Liver (tissue), 9 donors: ENCODE measurements around the gene BST1. TPM values are rescaled to one million over a fixed set of nuclear protein-coding genes. Genes with fewer than 3 reads are reported as not detected.

ENCODE experiments used
- DNase-seq: peaks from one replicate; pipeline ENCODE4 v3.0.0-alpha.2; 2017; ENCODE audit warnings: low spot score
- H3K27ac ChIP-seq, 2 donors: one replicate each; pipeline ENCODE4 v1.7.0; 2013; ENCODE audit warnings: inconsistent platforms in 2 of 2, low read length in 2 of 2, control low read depth in 1 of 2, low read depth in 1 of 2, mild to moderate bottlenecking in 1 of 2
- H3K27me3 ChIP-seq, 4 donors: one replicate each; pipeline versions ENCODE4 v1.6.1 to v1.7.0; 2013; ENCODE audit warnings: low read length in 3 of 4, inconsistent platforms in 1 of 4, mild to moderate bottlenecking in 1 of 4, moderate library complexity in 1 of 4; ENCODE audit not compliant: control insufficient read depth in 4 of 4, insufficient read depth in 4 of 4
- H3K36me3 ChIP-seq, 4 donors: one replicate each; pipeline versions ENCODE4 v1.6.1 to v1.7.0; 2013; ENCODE audit warnings: low read length in 3 of 4, mild to moderate bottlenecking in 3 of 4, low read depth in 1 of 4, moderate library complexity in 1 of 4; ENCODE audit not compliant: control insufficient read depth in 4 of 4, insufficient read depth in 3 of 4
- H3K4me1 ChIP-seq, 4 donors: one replicate each; pipeline versions ENCODE4 v1.6.1 to v1.7.0; 2013; ENCODE audit warnings: low read length in 3 of 4, mild to moderate bottlenecking in 3 of 4, moderate library complexity in 1 of 4; ENCODE audit not compliant: control insufficient read depth in 4 of 4, insufficient read depth in 4 of 4
- H3K4me3 ChIP-seq, 3 donors: one replicate each; pipeline versions ENCODE4 v1.6.1 to v1.7.0; 2013; ENCODE audit warnings: low read length in 3 of 3, control low read depth in 1 of 3, low read depth in 1 of 3, mild to moderate bottlenecking in 1 of 3
- H3K9ac ChIP-seq, 2 donors: one replicate each; pipeline ENCODE4 v1.7.0; 2013; ENCODE audit warnings: low read length in 2 of 2, mild to moderate bottlenecking in 2 of 2, moderate library complexity in 2 of 2, control low read depth in 1 of 2, low read depth in 1 of 2
- H3K9me3 ChIP-seq, 4 donors: one replicate each; pipeline versions ENCODE4 v1.6.1 to v1.7.0; 2013; ENCODE audit warnings: low read length in 3 of 4; ENCODE audit not compliant: control insufficient read depth in 4 of 4
- FOXA1 ChIP-seq: IDR thresholded peaks from 2 replicates; pipeline ENCODE4 v1.6.1; 2016; ENCODE audit warnings: antibody characterized with exemption
- GABPA ChIP-seq, 2 donors: IDR thresholded peaks in 1 of 2; conservative IDR thresholded peaks in 1 of 2; 2 replicates each; pipeline ENCODE4 v1.6.1; 2016; ENCODE audit warnings: antibody characterized with exemption in 2 of 2, mild to moderate bottlenecking in 1 of 2, moderate library complexity in 1 of 2
- HNF4A ChIP-seq, 2 donors: conservative IDR thresholded peaks; 2 replicates each; pipeline ENCODE4 v1.6.1; 2016; ENCODE audit warnings: antibody characterized with exemption in 2 of 2, mild to moderate bottlenecking in 2 of 2
- RXRA ChIP-seq, 2 donors: IDR thresholded peaks; 2 replicates each; pipeline ENCODE4 v1.6.1; 2017 to 2018; ENCODE audit warnings: antibody characterized with exemption in 2 of 2, mild to moderate bottlenecking in 1 of 2
- SP1 ChIP-seq: IDR thresholded peaks from 2 replicates; pipeline ENCODE4 v1.6.1; 2018; ENCODE audit warnings: antibody characterized with exemption, mild to moderate bottlenecking
- TAF1 ChIP-seq: conservative IDR thresholded peaks from 2 replicates; pipeline ENCODE4 v1.6.1; 2016; ENCODE audit warnings: antibody characterized with exemption, mild to moderate bottlenecking
- YY1 ChIP-seq: IDR thresholded peaks from 2 replicates; pipeline ENCODE4 v1.6.1; 2016; ENCODE audit warnings: antibody characterized with exemption, mild to moderate bottlenecking
- WGBS: extraction: QIAGEN DNeasy Blood & Tissue Kit; methylation state at CpG from one replicate; pipeline ENCODE4 v1.1.7; 2013; 5-methylcytosine and 5-hydroxymethylcytosine counted together
- polyA plus RNA-seq, 2 donors: library from polyadenylated mRNA; stranded (reverse) in 1 of 2; unstranded in 1 of 2; fragments of 200-250 nt in 1 of 2; fragments of >200 nt in 1 of 2; fragmentation: Nextera tagmentation in 1 of 2; extraction: Ambion mirVana in 1 of 2; gene quantifications; one replicate each; pipeline versions ENCODE4 v1.2.1 to v1.2.3, GENCODE V29; 2013 to 2015
- total RNA-seq, 2 donors: library from RNA; depleted of rRNA; stranded (reverse); fragments of >200 nt; gene quantifications; one replicate each; pipeline ENCODE4 v1.2.3, GENCODE V29; 2014
- TF ChIP-seq, protein P1 (sequence below): fragments of 150-350 bp; IDR thresholded peaks from 2 replicates; pipeline ENCODE4 v1.5.1; 2017; ENCODE audit warnings: improper control_type of control experiment, low read depth, low read length; ENCODE audit not compliant: missing input control
- TF ChIP-seq, protein P2 (sequence below): IDR thresholded peaks from 2 replicates; pipeline ENCODE4 v1.6.1; 2016; ENCODE audit warnings: antibody characterized with exemption
- TF ChIP-seq, protein P3 (sequence below): IDR thresholded peaks from 2 replicates; pipeline ENCODE4 v1.6.1; 2016; ENCODE audit warnings: antibody characterized with exemption
- TF ChIP-seq, protein P4 (sequence below): IDR thresholded peaks from 2 replicates; pipeline ENCODE4 v1.6.1; 2016; ENCODE audit warnings: antibody characterized with exemption
- donor health status: healthy.
- donor health status: healthy.
- donor health status: healthy.
- donor health status: healthy.
- donor health status: healthy.

BST1 gene
- total and polyA plus RNA-seq, 4 donors: 3.7 to 13.2 (median 9.9) TPM

DNA sequence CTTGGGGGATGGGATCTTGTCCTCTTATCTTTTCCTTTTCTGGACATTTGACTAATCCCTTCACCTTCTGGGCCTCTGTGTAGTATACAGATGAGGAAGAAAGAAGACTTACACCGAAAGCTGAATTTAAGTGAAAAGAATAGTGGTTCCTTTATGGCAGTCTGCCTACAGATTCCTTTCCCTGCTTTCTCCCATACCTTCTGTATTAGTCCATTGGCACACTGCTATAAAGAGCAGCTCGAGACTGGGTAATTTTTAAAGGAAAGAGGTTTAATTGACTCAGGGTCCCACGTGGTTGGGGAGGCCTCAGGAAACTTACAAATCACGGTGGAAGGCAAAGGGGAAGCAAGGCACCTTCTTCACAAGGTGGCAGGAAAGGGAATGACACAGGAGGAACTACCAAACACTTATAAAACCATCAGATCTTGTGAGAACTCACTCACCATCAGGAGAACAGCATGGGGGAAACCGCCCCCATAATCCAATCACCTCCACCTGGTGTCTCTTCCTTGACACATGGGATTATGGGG is 41.2 kb downstream of the BST1 start (continued):
- TF ChIP-seq, protein P1, sequence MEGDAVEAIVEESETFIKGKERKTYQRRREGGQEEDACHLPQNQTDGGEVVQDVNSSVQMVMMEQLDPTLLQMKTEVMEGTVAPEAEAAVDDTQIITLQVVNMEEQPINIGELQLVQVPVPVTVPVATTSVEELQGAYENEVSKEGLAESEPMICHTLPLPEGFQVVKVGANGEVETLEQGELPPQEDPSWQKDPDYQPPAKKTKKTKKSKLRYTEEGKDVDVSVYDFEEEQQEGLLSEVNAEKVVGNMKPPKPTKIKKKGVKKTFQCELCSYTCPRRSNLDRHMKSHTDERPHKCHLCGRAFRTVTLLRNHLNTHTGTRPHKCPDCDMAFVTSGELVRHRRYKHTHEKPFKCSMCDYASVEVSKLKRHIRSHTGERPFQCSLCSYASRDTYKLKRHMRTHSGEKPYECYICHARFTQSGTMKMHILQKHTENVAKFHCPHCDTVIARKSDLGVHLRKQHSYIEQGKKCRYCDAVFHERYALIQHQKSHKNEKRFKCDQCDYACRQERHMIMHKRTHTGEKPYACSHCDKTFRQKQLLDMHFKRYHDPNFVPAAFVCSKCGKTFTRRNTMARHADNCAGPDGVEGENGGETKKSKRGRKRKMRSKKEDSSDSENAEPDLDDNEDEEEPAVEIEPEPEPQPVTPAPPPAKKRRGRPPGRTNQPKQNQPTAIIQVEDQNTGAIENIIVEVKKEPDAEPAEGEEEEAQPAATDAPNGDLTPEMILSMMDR: no peak

DNA sequence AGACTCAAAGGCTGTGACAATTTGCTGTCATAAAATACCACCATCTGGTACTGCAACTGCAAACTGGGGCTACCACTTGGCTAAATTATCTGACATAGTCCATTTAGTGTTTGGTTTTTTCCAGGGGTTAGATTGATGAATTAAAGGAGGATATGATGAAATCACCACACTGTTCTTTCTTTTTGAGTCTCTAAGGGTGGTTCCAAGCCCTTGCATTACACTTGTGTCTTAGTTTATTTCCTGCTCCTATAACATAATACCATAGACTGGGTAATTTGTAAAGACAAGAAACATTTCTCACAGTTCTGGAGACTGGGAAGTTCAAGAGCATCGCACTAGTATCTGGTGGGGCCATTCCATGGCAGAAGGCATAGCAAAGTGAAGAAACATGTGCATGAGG is 43.2 kb downstream of the BST1 start:
- H3K27me3 ChIP-seq: no peaks in the 10 kb centered on the region
- peaks cover 0 to 6% (median 3%) of the 10 kb centered on the region in 4 donors for H3K4me1 ChIP-seq
- 98% methylated on average over 1 of the region's 1 CpG for WGBS
- no peaks in the 10 kb centered on the region for H3K36me3 ChIP-seq
- no peak overlapping the region for H3K4me3 ChIP-seq
- peaks cover 7 to 18% (median 9%) of the 10 kb centered on the region in 4 donors for H3K9me3 ChIP-seq
- no peak overlapping the region for H3K9ac ChIP-seq
- no peak overlapping the region for H3K27ac ChIP-seq
- no peak for DNase-seq
- TF ChIP-seq, protein P2, sequence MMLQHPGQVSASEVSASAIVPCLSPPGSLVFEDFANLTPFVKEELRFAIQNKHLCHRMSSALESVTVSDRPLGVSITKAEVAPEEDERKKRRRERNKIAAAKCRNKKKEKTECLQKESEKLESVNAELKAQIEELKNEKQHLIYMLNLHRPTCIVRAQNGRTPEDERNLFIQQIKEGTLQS: no peak
- no peak for TF ChIP-seq RXRA (IDR thresholded peaks at IDR 0.05)
- no peak for TF ChIP-seq SP1
- TF ChIP-seq, protein P3, sequence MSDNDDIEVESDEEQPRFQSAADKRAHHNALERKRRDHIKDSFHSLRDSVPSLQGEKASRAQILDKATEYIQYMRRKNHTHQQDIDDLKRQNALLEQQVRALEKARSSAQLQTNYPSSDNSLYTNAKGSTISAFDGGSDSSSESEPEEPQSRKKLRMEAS: no peak
- TF ChIP-seq, protein P4, sequence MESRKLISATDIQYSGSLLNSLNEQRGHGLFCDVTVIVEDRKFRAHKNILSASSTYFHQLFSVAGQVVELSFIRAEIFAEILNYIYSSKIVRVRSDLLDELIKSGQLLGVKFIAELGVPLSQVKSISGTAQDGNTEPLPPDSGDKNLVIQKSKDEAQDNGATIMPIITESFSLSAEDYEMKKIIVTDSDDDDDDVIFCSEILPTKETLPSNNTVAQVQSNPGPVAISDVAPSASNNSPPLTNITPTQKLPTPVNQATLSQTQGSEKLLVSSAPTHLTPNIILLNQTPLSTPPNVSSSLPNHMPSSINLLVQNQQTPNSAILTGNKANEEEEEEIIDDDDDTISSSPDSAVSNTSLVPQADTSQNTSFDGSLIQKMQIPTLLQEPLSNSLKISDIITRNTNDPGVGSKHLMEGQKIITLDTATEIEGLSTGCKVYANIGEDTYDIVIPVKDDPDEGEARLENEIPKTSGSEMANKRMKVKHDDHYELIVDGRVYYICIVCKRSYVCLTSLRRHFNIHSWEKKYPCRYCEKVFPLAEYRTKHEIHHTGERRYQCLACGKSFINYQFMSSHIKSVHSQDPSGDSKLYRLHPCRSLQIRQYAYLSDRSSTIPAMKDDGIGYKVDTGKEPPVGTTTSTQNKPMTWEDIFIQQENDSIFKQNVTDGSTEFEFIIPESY: no peak
- TF ChIP-seq TAF1: no peak
- TF ChIP-seq GABPA (IDR thresholded peaks at IDR 0.05 in 1 of 2, conservative IDR thresholded peaks at IDR 0.05 in 1 of 2): no peak

DNA sequence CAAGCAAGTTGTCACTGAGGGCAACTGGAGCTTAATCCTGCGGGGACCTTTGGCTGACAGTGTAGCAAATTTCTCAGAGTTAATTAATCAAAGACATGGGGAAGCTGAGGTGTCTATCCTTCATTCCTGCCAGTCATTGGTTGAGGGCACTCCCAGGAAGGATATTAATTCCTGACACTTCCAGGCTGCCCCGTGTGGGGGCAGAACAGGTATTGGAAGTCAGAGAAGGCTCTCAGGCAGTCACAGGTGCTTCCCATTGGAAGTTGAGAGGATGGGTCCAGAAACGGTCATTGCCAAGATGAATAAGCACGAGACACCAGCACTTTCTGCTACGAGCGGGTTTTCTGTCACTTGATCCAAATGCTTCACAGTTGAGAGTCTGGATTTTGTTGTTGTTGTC is 46.1 kb downstream of the BST1 start:
- Histone ChIP-seq H3K36me3 (no peaks in the 10 kb centered on the region), H3K27ac (no peak overlapping the region), H3K27me3 (no peaks in the 10 kb centered on the region), H3K9me3 (peaks cover 0 to 4% (median 1%) of the 10 kb centered on the region in 4 donors), H3K4me3 (no peak overlapping the region), H3K9ac (no peak overlapping the region), H3K4me1 (no peaks in the 10 kb centered on the region)
- DNase-seq: no peak
- 85% methylated on average over 6 of the region's 6 CpGs for WGBS
- TF ChIP-seq, protein P1: no peak
- TF ChIP-seq SP1 (no peak), HNF4A (conservative IDR thresholded peaks at IDR 0.05) (no peak), YY1 (no peak), FOXA1 (no peak)
- TF ChIP-seq, protein P4: no peak
- TF ChIP-seq, protein P3: no peak
